ENCODE measurements around the gene MFAP4.

Gene MFAP4

DNA sequence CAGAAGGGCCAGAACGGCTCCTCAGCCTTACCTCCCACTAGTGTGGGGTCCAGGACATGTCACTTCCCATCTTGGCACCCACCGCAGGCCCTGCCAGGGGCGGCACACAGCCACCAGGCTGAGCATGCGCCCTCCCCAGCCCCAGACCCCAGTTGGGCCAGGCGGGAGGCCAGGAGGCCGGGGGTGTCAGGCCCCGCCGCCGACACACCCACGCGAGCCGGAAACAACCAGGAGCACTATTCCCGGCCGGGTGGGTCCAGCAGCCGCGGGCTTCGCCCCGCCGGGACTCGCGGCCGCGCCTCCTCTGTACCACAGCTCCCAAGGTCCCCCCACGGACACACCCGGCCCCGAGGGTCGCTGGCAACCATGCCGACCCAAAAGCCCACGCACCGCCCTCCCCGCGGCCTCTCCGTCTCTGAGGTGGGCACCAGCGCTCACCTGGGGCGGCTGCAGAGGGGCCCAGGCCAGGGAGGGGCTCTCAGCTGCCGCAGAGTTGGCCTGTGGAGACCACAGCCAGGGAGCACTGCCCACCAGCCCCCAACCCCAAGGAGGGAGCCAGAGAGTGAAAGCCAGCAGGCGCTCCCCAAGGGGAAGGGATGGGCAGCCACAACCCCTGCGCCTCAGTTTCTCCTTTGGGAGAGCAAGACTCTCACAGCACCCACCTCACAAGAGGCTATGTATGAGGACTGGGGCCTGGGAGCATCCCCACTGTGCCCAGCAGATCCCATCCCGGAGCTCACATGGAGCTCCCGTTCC, 42.5 kb downstream of the MFAP4 start:
- H3K4me1 Mint-ChIP-seq: no peaks in the 10 kb centered on the region
- peaks cover 19% of the 10 kb centered on the region for H3K27me3 Mint-ChIP-seq
- H3K9me3 Mint-ChIP-seq: no peaks in the 10 kb centered on the region
- ATAC-seq (replicated peaks; ENCODE audit: extremely low read depth, poor library complexity, severe bottlenecking) (no peak), DNase-seq (ENCODE audit: low spot score in 2 of 2) (no peak)
- H3K4me3 Mint-ChIP-seq: no peak overlapping the region
- H3K27ac Mint-ChIP-seq (ENCODE audit: low read depth): no peak overlapping the region
- H3K36me3 Mint-ChIP-seq (ENCODE audit: insufficient read depth): peaks cover 3% of the 10 kb centered on the region

DNA sequence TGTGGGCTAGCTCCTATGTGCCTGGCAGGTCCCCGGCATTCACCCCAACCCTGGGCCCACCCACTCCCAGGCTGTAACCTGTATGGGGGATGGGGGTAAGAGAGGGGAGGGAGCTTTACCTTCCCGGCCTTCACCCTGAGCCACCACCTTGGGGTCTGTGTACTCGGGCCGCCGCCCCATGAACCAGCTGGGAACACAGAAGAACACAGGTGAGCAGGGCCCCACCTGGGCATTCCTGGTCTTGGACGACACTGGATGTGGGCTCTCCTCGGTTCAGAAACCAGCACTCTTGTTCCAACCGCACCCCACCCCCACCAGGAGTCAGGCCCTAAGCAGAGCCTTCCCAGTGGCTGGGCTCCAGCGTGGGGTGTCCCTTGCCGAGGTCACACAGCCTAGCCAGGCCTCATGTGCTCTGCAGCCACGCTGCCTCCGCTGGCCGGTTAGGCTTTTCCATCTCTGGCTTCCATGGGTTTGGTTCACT, 43.3 kb downstream of the MFAP4 start:
- no peaks in the 10 kb centered on the region for H3K9me3 Mint-ChIP-seq
- no peaks in the 10 kb centered on the region for H3K4me1 Mint-ChIP-seq
- ATAC-seq (replicated peaks; ENCODE audit: extremely low read depth, poor library complexity, severe bottlenecking): no peak
- H3K27ac Mint-ChIP-seq (ENCODE audit: low read depth): no peak overlapping the region
- DNase-seq (ENCODE audit: low spot score in 2 of 2): no peak
- peaks cover 3% of the 10 kb centered on the region for H3K36me3 Mint-ChIP-seq (ENCODE audit: insufficient read depth)
- no peak overlapping the region for H3K4me3 Mint-ChIP-seq
- H3K27me3 Mint-ChIP-seq: peaks cover 19% of the 10 kb centered on the region

DNA sequence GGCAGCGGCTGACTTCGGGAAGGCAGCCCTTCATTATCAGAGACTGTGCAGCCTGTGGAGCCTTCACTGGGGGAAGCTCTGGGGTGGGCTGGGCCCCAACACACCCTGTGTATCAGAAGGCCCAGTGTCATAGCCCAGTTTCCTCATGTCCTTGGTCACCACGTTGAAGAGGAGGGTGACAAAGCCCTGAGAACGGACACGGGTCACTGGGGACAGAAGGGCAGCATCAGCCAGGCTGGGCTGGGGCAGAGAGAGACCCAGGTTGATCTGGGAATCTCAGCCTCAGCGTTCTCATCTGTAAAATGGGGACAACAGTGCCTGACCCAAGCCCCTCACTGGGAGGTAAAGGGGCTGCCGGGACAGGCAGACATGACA, 43.7 kb downstream of the MFAP4 start:
- DNase-seq (ENCODE audit: low spot score in 2 of 2) (no peak), ATAC-seq (replicated peaks; ENCODE audit: extremely low read depth, poor library complexity, severe bottlenecking) (no peak)
- Mint-ChIP-seq H3K27ac (ENCODE audit: low read depth) (no peak overlapping the region), H3K27me3 (peaks cover 19% of the 10 kb centered on the region), H3K36me3 (ENCODE audit: insufficient read depth) (peaks cover 3% of the 10 kb centered on the region), H3K4me1 (no peaks in the 10 kb centered on the region), H3K9me3 (no peaks in the 10 kb centered on the region), H3K4me3 (no peak overlapping the region)

DNA sequence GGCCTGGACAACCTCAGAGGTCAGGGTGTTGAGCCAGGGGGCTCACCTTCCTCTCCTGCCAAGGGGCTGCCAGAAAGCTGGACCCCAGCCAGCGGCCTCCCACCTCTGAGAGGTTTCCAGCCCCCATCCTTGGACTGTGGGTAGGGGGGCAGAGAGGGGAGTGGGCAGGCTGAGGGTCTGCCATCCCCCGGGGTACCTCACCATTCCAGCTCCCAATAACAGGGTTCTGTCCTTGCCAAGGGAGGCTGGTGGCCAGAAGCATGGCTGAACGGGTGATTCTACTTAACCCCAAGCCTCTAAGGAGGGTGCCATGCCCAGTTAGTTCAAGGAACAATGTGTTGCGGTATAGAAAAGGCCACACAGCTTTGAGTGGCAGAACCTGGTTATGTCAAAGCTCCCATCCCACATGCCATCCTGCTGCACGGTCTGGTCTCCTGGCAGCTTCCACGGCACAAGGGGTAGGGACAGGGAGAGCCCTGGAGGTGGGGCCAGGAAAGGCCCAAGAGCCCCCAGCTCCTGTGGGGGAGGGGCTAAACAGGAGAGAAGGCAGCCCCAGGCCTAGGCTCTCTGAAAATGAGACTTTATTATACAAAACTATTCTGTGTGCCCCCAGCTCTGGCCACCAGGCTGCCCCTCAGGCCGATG, 44.3 kb downstream of the MFAP4 start:
- no peaks in the 10 kb centered on the region for H3K4me1 Mint-ChIP-seq
- ATAC-seq (replicated peaks; ENCODE audit: extremely low read depth, poor library complexity, severe bottlenecking) (no peak), DNase-seq (ENCODE audit: low spot score in 2 of 2) (no peak)

DNA sequence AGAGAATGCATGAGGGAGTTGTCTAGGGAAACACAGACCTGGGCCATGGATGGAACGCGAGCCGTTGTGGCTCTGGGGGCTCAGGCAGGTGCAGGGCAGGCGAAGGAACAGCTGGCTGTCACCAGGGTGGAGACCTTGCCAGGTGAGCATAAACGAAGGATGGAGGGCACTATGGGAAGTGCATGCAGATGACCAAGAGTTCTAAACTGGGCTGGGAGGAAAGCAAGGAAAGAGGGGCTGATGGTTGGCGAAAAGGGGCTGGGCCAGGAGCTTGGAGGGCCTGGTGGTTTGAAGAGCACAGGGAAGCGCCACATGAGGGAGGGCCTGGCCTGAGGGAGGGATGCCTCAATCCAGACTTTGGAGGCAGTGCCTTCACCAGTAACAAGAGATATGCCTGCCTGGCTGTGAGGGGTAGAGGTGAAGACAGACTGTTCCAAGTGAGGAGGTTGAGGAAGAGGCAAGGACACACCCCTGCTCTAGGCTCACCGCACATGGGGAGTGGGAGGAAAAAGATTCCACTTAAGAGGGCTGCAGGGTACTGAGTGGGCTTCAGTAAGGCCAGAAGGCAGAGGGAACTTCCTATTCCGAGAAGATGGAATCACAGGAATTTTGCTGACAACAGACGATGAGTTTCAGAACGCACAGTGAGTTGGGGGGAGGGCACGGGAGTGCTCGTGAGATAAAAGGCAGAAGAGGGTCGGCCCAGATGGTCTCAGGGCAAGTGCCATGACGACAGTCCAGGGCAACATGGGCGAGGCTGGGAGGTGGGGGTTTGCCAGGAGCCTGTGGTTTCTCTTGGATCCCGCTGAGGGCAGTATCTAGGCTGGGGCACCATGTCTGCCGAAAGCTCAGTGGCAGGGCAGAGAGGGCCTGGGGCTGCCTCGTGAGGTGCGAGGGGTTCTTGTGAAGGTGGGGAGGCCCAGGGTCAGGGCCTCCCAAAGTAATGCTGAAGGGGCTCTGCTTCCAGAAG, 45.1 kb downstream of the MFAP4 start:
- Mint-ChIP-seq H3K36me3 (ENCODE audit: insufficient read depth) (peaks cover 3% of the 10 kb centered on the region), H3K9me3 (no peaks in the 10 kb centered on the region), H3K4me1 (no peaks in the 10 kb centered on the region), H3K4me3 (no peak overlapping the region), H3K27ac (ENCODE audit: low read depth) (peak overlapping the region; percentile 61), H3K27me3 (peaks cover 19% of the 10 kb centered on the region)
- ATAC-seq (replicated peaks; ENCODE audit: extremely low read depth, poor library complexity, severe bottlenecking) (no peak), DNase-seq (ENCODE audit: low spot score in 2 of 2) (no peak)

More for the DNA sequence above, 44.3 kb downstream of the MFAP4 start:
- Mint-ChIP-seq H3K9me3 (no peaks in the 10 kb centered on the region), H3K27ac (ENCODE audit: low read depth) (no peak overlapping the region), H3K27me3 (peaks cover 19% of the 10 kb centered on the region), H3K4me3 (no peak overlapping the region), H3K36me3 (ENCODE audit: insufficient read depth) (peaks cover 3% of the 10 kb centered on the region)

DNA sequence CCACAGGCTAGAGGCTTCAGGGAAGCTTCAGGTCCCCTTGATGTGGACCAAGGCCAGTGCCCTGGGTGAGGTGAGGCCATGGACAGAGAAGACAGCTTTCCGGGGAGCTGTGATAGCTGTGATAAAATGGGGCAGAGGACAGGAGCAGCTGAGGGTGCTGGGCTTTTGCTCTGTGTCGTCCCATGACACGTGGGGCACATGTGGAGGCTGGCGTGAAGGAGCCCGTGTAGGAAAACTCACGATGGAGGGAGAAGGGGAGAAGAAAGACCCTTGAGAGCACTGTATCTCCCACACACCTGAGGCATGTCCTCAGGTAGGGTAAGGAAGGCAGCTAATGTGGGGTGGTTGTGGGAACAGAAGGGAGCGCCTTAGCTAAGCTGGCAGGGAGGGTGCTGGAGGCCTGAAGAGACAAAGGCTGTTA, 45.8 kb downstream of the MFAP4 start:
- no peaks in the 10 kb centered on the region for H3K9me3 Mint-ChIP-seq
- DNase-seq (ENCODE audit: low spot score in 2 of 2): no peak
- no peak overlapping the region for H3K4me3 Mint-ChIP-seq
- no peaks in the 10 kb centered on the region for H3K4me1 Mint-ChIP-seq
- H3K27me3 Mint-ChIP-seq: peaks cover 19% of the 10 kb centered on the region
- peak overlapping the region; percentile 61 for H3K27ac Mint-ChIP-seq (ENCODE audit: low read depth)
- peaks cover 4% of the 10 kb centered on the region for H3K36me3 Mint-ChIP-seq (ENCODE audit: insufficient read depth)
- ATAC-seq (replicated peaks; ENCODE audit: extremely low read depth, poor library complexity, severe bottlenecking): no peak

DNA sequence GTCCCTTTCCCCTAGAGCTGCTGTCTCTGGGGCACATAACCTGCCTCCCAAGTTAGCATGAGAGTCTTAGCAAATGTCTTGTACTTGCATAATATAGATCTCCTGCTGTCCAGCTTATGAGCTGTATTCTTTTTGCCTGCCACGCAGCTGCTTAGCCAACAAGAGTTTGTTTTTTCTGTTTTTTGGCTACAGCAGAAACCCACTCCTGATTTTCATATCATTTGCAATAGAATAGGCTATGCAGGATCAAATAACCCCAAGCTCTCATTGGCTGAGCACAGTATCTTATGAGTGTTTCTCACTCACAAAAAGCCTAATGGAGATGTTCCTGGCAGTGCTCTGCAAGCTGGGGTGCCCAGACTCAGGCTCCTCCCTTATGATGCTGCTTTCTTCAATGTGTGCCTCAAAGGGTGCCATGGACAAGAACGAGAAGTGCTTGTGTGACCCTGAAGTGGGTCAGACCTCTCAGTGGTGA, 47.6 kb downstream of the MFAP4 start:
- Mint-ChIP-seq H3K4me1 (no peaks in the 10 kb centered on the region), H3K36me3 (ENCODE audit: insufficient read depth) (peaks cover 4% of the 10 kb centered on the region), H3K4me3 (no peak overlapping the region), H3K27ac (ENCODE audit: low read depth) (no peak overlapping the region), H3K27me3 (peaks cover 19% of the 10 kb centered on the region), H3K9me3 (no peaks in the 10 kb centered on the region)
- DNase-seq (ENCODE audit: low spot score in 2 of 2) (no peak), ATAC-seq (replicated peaks; ENCODE audit: extremely low read depth, poor library complexity, severe bottlenecking) (no peak)

DNA sequence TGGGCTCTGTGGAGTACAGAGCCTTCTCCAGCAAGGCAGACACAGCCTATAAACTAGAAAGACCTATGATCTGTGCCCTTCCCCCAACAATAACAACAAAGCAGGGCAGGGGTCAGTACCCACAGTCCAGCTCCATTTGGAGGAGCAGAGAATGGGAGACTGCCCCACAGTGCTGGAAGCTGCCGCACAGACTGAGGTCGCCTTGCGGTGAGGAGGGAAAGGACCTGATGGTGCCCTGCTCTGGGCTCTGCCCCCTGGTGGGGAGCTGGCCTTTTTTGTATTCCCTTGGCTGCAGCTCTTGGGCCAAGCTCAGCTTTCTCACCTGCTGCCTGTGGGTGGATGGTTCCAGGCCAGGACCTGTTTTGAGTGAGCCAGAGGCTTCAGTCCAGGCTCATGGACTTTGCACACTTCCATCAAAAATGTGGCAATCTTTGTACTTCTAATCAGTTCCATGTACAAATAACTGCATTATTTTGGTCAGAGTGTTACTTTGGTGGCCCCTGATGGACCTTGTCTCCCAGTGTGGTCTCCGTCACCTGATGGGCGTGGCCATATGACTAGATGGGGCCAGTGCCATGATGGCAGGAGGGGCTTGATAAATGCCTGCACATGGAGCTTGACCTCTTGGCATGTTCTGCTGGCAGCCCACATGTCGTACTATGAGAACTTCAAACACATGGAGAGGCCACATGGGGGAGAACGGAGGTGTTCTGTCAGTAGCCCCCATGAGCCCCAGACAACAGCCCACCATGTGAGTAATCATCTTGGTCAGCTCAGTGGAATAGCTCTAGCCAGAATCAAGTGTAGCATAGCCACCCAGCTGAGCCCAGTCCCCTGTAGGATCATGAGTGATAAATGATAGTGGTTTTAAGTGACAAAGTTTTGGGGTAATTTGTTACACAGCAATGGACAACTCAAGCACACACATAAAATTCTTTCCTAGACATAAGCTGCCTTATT, 48.7 kb downstream of the MFAP4 start:
- H3K9me3 Mint-ChIP-seq: no peaks in the 10 kb centered on the region
- DNase-seq (ENCODE audit: low spot score in 2 of 2): peak; percentile 31 to 44
- no peak overlapping the region for H3K4me3 Mint-ChIP-seq
- no peaks in the 10 kb centered on the region for H3K4me1 Mint-ChIP-seq
- peaks cover 19% of the 10 kb centered on the region for H3K27me3 Mint-ChIP-seq
- H3K27ac Mint-ChIP-seq (ENCODE audit: low read depth): no peak overlapping the region
- ATAC-seq (replicated peaks; ENCODE audit: extremely low read depth, poor library complexity, severe bottlenecking): peak; percentile 58
- peaks cover 4% of the 10 kb centered on the region for H3K36me3 Mint-ChIP-seq (ENCODE audit: insufficient read depth)

DNA sequence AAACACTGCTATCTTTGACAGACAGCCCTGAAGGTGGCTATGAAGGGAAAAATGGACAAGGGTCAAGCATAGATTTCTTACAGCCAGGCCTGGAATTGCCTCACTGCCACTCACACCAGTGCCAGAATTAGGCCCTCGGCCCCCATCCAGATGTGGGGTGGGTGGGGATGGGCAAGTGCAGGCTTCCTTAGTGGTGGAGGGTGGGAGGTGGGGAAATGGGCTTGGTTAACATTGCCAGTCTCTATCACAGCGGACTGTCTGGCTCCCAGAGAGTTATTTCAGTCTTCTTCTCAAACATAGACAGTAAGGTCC, 49.3 kb downstream of the MFAP4 start:
- Mint-ChIP-seq H3K4me3 (no peak overlapping the region), H3K27ac (ENCODE audit: low read depth) (no peak overlapping the region), H3K27me3 (peaks cover 19% of the 10 kb centered on the region), H3K9me3 (no peaks in the 10 kb centered on the region), H3K4me1 (no peaks in the 10 kb centered on the region), H3K36me3 (ENCODE audit: insufficient read depth) (peaks cover 4% of the 10 kb centered on the region)
- no peak for ATAC-seq (replicated peaks; ENCODE audit: extremely low read depth, poor library complexity, severe bottlenecking)
- no peak for DNase-seq (ENCODE audit: low spot score in 2 of 2)

DNA sequence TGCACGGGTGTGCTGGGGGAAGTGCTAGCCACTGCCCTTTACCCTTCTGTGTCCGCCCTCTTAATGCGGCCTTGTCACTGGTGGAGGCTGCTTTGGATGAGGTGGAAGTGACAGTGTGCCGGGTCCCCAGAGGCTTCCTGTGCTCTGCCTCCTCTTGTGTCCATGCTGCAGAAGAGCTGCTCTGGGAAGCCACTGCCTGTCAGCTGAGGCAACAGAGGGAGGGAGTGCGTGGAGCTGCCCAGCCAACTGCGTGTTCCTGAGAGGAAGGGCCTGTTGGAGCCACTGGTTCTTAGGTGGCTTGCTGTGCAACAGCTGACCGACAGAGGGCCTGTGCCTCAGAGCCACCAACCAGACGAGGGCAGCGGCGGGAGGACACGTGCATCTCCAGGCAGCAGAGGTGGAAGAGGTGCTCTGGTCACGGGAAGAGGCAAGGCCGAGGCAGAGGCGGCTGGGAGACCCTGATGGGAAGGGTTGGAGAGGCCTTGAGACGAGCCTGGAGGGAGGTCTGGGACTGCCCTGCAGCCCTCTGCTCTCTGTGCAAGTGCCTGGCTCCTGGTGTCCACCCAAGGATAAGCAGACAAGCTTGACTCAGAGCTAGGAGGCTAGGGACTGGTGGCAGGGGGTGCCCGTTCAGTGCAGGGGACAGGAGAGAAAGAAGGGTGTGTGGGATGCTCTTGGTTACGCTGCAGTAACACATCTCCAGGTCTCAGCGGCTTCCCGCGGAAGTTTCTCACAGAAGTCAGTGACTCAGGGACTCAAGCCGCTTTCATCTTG, 49.9 kb downstream of the MFAP4 start:
- peaks cover 15% of the 10 kb centered on the region for H3K27me3 Mint-ChIP-seq
- H3K4me3 Mint-ChIP-seq: no peak overlapping the region
- no peak overlapping the region for H3K27ac Mint-ChIP-seq (ENCODE audit: low read depth)
- H3K4me1 Mint-ChIP-seq: no peaks in the 10 kb centered on the region
- peaks cover 4% of the 10 kb centered on the region for H3K36me3 Mint-ChIP-seq (ENCODE audit: insufficient read depth)
- H3K9me3 Mint-ChIP-seq: no peaks in the 10 kb centered on the region
- DNase-seq (ENCODE audit: low spot score in 2 of 2): no peak
- no peak for ATAC-seq (replicated peaks; ENCODE audit: extremely low read depth, poor library complexity, severe bottlenecking)

DNA sequence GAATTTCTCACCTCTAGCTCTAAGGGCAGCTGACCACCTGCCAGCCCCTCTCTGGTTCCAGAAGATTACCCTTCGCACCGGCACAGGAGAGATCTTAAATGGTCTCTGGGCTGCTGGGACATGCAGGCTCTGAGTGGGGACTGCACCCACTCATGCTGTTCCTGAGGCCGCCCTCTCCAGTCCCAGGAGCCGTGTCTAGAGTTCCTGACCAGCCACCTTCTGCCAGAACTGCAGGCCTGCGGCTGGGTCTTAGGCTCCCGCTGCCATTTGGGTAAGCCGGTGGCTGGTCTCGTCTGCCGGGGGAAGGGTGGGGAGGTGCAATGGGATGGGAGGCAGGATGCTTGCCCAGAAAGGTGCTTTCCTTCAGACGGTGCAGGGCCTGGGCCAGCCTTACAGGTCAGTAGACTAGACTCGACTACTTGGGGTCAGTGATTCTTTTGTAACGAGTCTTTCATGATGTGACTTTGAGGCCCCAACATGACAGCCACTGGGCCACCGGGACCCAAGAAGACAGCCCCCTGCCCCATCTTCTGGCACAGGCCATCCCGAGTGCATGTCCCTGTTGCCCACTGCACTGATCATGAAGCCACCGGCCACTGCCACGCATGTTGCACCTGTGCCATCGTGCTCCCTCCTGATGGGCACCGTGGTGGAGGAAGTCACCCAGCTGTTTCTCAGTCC, 50.9 kb downstream of the MFAP4 start:
- DNase-seq (ENCODE audit: low spot score in 2 of 2) (no peak), ATAC-seq (replicated peaks; ENCODE audit: extremely low read depth, poor library complexity, severe bottlenecking) (no peak)
- H3K4me3 Mint-ChIP-seq: no peak overlapping the region
- no peaks in the 10 kb centered on the region for H3K9me3 Mint-ChIP-seq
- H3K27ac Mint-ChIP-seq (ENCODE audit: low read depth): no peak overlapping the region
- H3K27me3 Mint-ChIP-seq: peaks cover 5% of the 10 kb centered on the region
- no peaks in the 10 kb centered on the region for H3K4me1 Mint-ChIP-seq
- peaks cover 3% of the 10 kb centered on the region for H3K36me3 Mint-ChIP-seq (ENCODE audit: insufficient read depth)
